HepG2 (cell line): ENCODE data around the gene RNH1. TPM values are rescaled to one million over a fixed set of nuclear protein-coding genes. Genes with fewer than 3 reads are reported as not detected.

Experiments
- ATAC-seq: fragments of 200-7000 bp; cut with Tn5 transposase; 3 replicates; pipeline ENCODE4 v1.9.1; 2020; ENCODE audit warnings: mild to moderate bottlenecking, moderate library complexity
- BruUV-seq: library from RNA; stranded (reverse); fragments of 400-500 nt; replicated peaks from 2 replicates; lab custom pipeline; 2021; lab: Mats Ljungman, UMichigan
- CTCF ChIA-PET: fragments of 300-600 bp; formaldehyde crosslinking; extraction: SDS; loops from one replicate; lab custom pipeline; 2021; ENCODE audit warnings: low total read pairs, inconsistent platforms, low intra/inter-chr PET ratio; lab: Yijun Ruan, JAX
- POLR2A ChIA-PET: fragments of 350-600 bp; sonication (Branson Sonifier 250); formaldehyde crosslinking; loops from one replicate; lab custom pipeline; 2020; ENCODE audit warnings: antibody characterized with exemption, inconsistent platforms; lab: Yijun Ruan, JAX
- DNase-seq: peaks from one replicate; pipeline ENCODE4 v3.0.0-alpha.2; 2015; ENCODE audit warnings: low spot score
- FAIRE-seq: peaks from 3 replicates; lab custom pipeline; 2011; peaks lifted over from hg19 to GRCh38; lab: Jason Lieb, UNC
- H2AFZ ChIP-seq: one replicate; pipeline ENCODE4 v1.6.1; 2011; ENCODE audit warnings: low read length, inconsistent platforms
- H3K27ac ChIP-seq: fragments of 300-600 bp; 3 replicates; pipeline ENCODE4 v1.8.0; 2011; ENCODE audit warnings: mixed run types, mild to moderate bottlenecking, mixed read lengths, low read length, inconsistent platforms; ENCODE audit not compliant: insufficient read depth; ENCODE audit errors: extremely low read length
- H3K27me3 ChIP-seq, 2 experiments: fragments of 200-600 bp in 1 of 2; 2 replicates in 1 of 2; 3 replicates in 1 of 2; pipeline versions ENCODE4 v1.6.0 to v1.8.0; 2011; ENCODE audit warnings: low read length in 2 of 2, mild to moderate bottlenecking in 2 of 2, moderate library complexity in 2 of 2, inconsistent platforms in 1 of 2; ENCODE audit not compliant: insufficient read depth in 2 of 2, control insufficient read depth in 1 of 2
- H3K36me3 ChIP-seq, 2 experiments: fragments of 200-600 bp in 1 of 2; replicated peaks in 1 of 2; 2 replicates in 1 of 2; 3 replicates in 1 of 2; pipeline versions ENCODE4 v1.5.1 to v1.8.0; 2011; ENCODE audit warnings: low read length in 2 of 2, inconsistent platforms in 1 of 2; ENCODE audit not compliant: insufficient read depth in 2 of 2, control insufficient read depth in 1 of 2
- H3K4me1 ChIP-seq: 2 replicates; pipeline ENCODE4 v1.5.1; 2012; ENCODE audit warnings: low read length, inconsistent platforms; ENCODE audit not compliant: insufficient read depth
- H3K4me2 ChIP-seq: 2 replicates; pipeline ENCODE4 v1.6.0; 2011; ENCODE audit warnings: low read depth, low read length, inconsistent platforms
- H3K4me3 ChIP-seq, 3 experiments: fragments of 200-600 bp in 1 of 3; sonication (generic), shearing (Covaris generic) in 1 of 3; replicated peaks in 1 of 3; 2 replicates each; pipeline ENCODE4 v1.5.1; 2011 to 2016; ENCODE audit warnings: low read length in 3 of 3, inconsistent platforms in 2 of 3, low read depth in 2 of 3, mild to moderate bottlenecking in 2 of 3, control low read depth in 1 of 3, mixed read lengths in 1 of 3; ENCODE audit not compliant: insufficient read depth in 1 of 3
- H3K79me2 ChIP-seq: one replicate; pipeline ENCODE4 v1.6.1; 2011; ENCODE audit warnings: low read length, inconsistent platforms; ENCODE audit not compliant: insufficient read depth
- H3K9ac ChIP-seq: 2 replicates; pipeline ENCODE4 v1.6.0; 2011; ENCODE audit warnings: mild to moderate bottlenecking, low read depth, low read length, inconsistent platforms; ENCODE audit not compliant: insufficient read depth
- H3K9me3 ChIP-seq: 2 replicates; pipeline ENCODE4 v1.5.1; 2012; ENCODE audit warnings: mild to moderate bottlenecking, low read length
- H4K20me1 ChIP-seq: 2 replicates; pipeline ENCODE4 v1.6.0; 2011; ENCODE audit warnings: inconsistent platforms, mild to moderate bottlenecking, low read length, moderate library complexity; ENCODE audit not compliant: insufficient read depth
- CEBPZ ChIP-seq: IDR thresholded peaks from 2 replicates; pipeline ENCODE4 v1.6.1; 2012; ENCODE audit warnings: low read length, improper control_type of control experiment
- IRF9 ChIP-seq: sonication (generic); formaldehyde crosslinking; IDR thresholded peaks from 2 replicates; pipeline ENCODE4 v1.8.0; 2022; ENCODE audit warnings: missing genetic modification reagents, mild to moderate bottlenecking, borderline replicate concordance
- REST ChIP-seq, 2 experiments: IDR thresholded peaks; 2 replicates each; pipeline ENCODE4 v1.6.1; 2011 to 2012; ENCODE audit warnings: low read length in 2 of 2, borderline replicate concordance in 1 of 2, low read depth in 1 of 2, mild to moderate bottlenecking in 1 of 2, moderate library complexity in 1 of 2
- SRSF4 ChIP-seq: fragments of 200-400 bp; formaldehyde crosslinking; IDR thresholded peaks from one replicate; pipeline ENCODE4 v1.6.1; 2018; ENCODE audit warnings: mild to moderate bottlenecking, low read depth, low read length, moderate library complexity; ENCODE audit not compliant: poor library complexity, severe bottlenecking
- ZC3H13 ChIP-seq: sonication (generic); formaldehyde crosslinking; IDR thresholded peaks from 2 replicates; pipeline ENCODE4 v1.8.1; 2023; ENCODE audit warnings: mild to moderate bottlenecking, missing genetic modification reagents, moderate library complexity
- ZNF687 ChIP-seq: sonication (generic); formaldehyde crosslinking; IDR thresholded peaks from 2 replicates; pipeline ENCODE4 v1.5.1; 2020; ENCODE audit warnings: mild to moderate bottlenecking, missing genetic modification reagents, moderate library complexity
- ZNF850 ChIP-seq: sonication (generic); formaldehyde crosslinking; conservative IDR thresholded peaks from 2 replicates; pipeline ENCODE4 v1.9.0; 2021; ENCODE audit warnings: mild to moderate bottlenecking, missing genetic modification reagents
- ZNF879 ChIP-seq: sonication (generic); formaldehyde crosslinking; IDR thresholded peaks from 2 replicates; pipeline ENCODE4 v1.8.1; 2023; ENCODE audit warnings: missing genetic modification reagents
- WGBS: methylation state at CpG from one replicate; pipeline ENCODE4 v1.1.6; 2017; ENCODE audit warnings: low lambda C conversion rate; 5-methylcytosine and 5-hydroxymethylcytosine counted together
- in situ Hi-C: cut with HindIII; loops from 2 replicates; pipeline ENCODE4 v1.10.0; 2017; ENCODE audit warnings: low pct_unique_long_range_greater_than_20kb; ENCODE audit not compliant: extremely low pct_ligation_motif_present
- intact Hi-C: fragments of 100-400 bp; cut with micrococcal nuclease; formaldehyde crosslinking; loops from one replicate; pipeline ENCODE4 v1.10.0; 2022; ENCODE audit not compliant: unreplicated experiment
- polyA plus RNA-seq, 8 experiments: library from polyadenylated mRNA; depleted of rRNA in 3 of 8; stranded (reverse) in 7 of 8; unstranded in 1 of 8; fragments of >200 nt; fragmentation: Illumina TruSeq in 4 of 8; extraction: Trizol in 4 of 8; gene quantifications; 2 replicates each; pipeline versions ENCODE4 v1.2.1 to v1.2.3, GENCODE V29; 2011 to 2016; ENCODE audit warnings: low read depth in 4 of 8, missing spikeins in 1 of 8, mixed read lengths in 1 of 8; ENCODE audit not compliant: insufficient read depth in 1 of 8
- total RNA-seq, 5 experiments: library from RNA; depleted of rRNA; stranded (reverse); fragments of >200 nt; fragmentation: Illumina TruSeq; extraction: Trizol; gene quantifications; 2 replicates each; pipeline ENCODE4 v1.2.3, GENCODE V29; 2016; ENCODE audit warnings: low read depth in 1 of 5

Gene RNH1
- total and polyA plus RNA-seq, 2 of the 13 experiments (the other 11 are each of a cell fraction or from before 2014, with no cell fraction given): 36.0 to 74.1 TPM

- Histone ChIP-seq H3K27ac (no peak overlapping the region), H3K4me3 (peak overlapping the region; percentile 47 to 71 (median 52); a peak in 5 of 6 replicates)
- TF ChIP-seq ZC3H13 (CRISPR knock-in tag): no peak
- TF ChIP-seq ZNF879: no peak
- TF ChIP-seq ZNF850 (CRISPR knock-in tag): no peak
- TF ChIP-seq ZNF687: peak; percentile 59
- TF ChIP-seq REST (IDR thresholded peaks at IDR 0.05; ENCODE audit: borderline replicate concordance in 1 of 2, low read depth in 1 of 2, low read length in 2 of 2): no peak
- TF ChIP-seq SRSF4: no peak
- TF ChIP-seq IRF9 (CRISPR knock-in tag): no peak
- no peak for TF ChIP-seq CEBPZ
Measured at GRCh38 chr11:554428-555226, 47.6 kb upstream of the RNH1 start.

More at GRCh38 chr11:554428-555226, 47.6 kb upstream of the RNH1 start:
- DNase-seq (peak; percentile 44), ATAC-seq (peak; percentile 15), FAIRE-seq (no peak)
- Histone ChIP-seq H3K9ac (peak overlapping the region; percentile 39; the same call in 1 of the 2 replicates), H3K27me3 (peaks cover 8 to 16% of the 10 kb centered on the region in 2 experiments; a peak in 4 of 5 replicates), H4K20me1 (no peaks in the 10 kb centered on the region), H3K4me2 (peak overlapping the region; percentile 86), H3K36me3 (no peaks in the 10 kb centered on the region), H3K79me2 (no peaks in the 10 kb centered on the region), H3K9me3 (no peaks in the 10 kb centered on the region), H2AFZ (no peak overlapping the region), H3K4me1 (peaks cover 75% of the 10 kb centered on the region)
- BruUV-seq: no TSS peak
- in situ Hi-C loops: loop anchor here (5.0 to 10.0 kb wide), 2 partner anchors 43 to 70 kb away; partner anchors contain the start of genes CDHR5 and SCT
- intact Hi-C loops: loop anchor here (10.0 kb wide), 1 partner anchor 60 kb away; the partner anchor contains the start of gene IRF7
- WGBS: 9% methylated on average over 46 of the region's 60 CpGs
- ChIA-PET POLR2A (interaction anchor here (1.0 to 1.4 kb wide), 6 partner anchors 14 to 173 kb away, joined by 3 to 4 read pairs (median 4); partner anchors contain the start of gene HRAS), CTCF (interaction anchor here (0.9 kb wide), 1 partner anchor 173 kb away, joined by 3 read pairs; no protein-coding TSS in a partner anchor)
